ENCODE data around the gene CEACAM18. TPM values are rescaled to one million over a fixed set of nuclear protein-coding genes. Genes with fewer than 3 reads are reported as not detected.

CEACAM18 gene
- polyA plus RNA-seq, 3 donors from 2014 or later = not detected

DNA sequence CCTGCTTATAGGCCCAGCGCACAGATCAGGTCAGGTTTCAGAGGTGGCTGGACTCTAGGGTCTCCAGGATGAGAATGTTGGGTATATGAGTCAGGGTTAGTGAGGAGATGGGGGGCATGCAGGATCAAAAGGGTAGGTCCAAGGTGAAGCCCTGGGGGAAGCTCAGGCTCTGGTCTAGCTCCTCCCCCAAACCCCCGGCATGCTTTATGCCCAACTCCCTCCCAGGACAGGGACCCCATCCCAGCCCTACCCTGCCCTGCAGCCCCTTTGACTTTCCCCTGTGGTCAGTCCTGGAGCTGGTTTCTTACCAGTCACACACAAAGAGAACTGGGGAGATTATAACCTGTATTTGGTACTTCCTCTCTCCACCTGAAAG lies 9.8 kb upstream of the CEACAM18 start:
- Mint-ChIP-seq H3K27me3 (ENCODE audit: low read depth in 3 of 3) (peaks cover 9 to 28% (median 12%) of the 10 kb centered on the region in 3 donors), H3K4me1 (peaks cover 5 to 23% of the 10 kb centered on the region in 2 donors), H3K27ac (no peak overlapping the region), H3K4me3 (no peak overlapping the region), H3K36me3 (no peaks in the 10 kb centered on the region), H3K9me3 (no peaks in the 10 kb centered on the region)
- DNase-seq = no peak

- Mint-ChIP-seq H3K4me3 (no peak overlapping the region), H3K4me1 (peaks cover 3 to 19% of the 10 kb centered on the region in 2 donors), H3K27ac (no peak overlapping the region), H3K9me3 (no peaks in the 10 kb centered on the region), H3K27me3 (ENCODE audit: low read depth in 3 of 3) (peaks cover 9 to 27% (median 12%) of the 10 kb centered on the region in 3 donors), H3K36me3 (no peaks in the 10 kb centered on the region)
- no peak for DNase-seq
Observed at GRCh38 chr19:51469162-51469561, 9.2 kb upstream of the CEACAM18 start.

DNA sequence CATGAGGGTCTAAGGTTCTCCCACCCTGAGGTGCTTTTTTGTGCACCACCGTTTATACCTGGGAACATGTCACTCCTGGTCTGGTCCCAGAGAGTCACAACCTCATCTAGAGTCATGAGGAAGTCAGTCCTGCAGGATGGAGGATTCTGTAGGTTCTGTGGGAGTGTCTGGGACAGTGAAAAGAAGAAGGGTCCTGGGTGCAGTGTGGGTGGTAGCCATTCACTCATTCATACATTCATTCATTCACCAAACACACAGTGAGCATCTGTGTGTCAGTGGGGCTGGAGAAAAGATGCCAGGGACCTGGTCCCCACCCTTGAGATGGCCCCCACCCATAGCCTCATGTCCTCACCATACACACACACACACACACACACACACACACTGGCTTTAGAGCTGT lies 8.7 kb upstream of the CEACAM18 start:
- no peaks in the 10 kb centered on the region for H3K9me3 Mint-ChIP-seq
- no peaks in the 10 kb centered on the region for H3K36me3 Mint-ChIP-seq
- DNase-seq = no peak
- H3K4me1 Mint-ChIP-seq = peaks cover 0 to 14% of the 10 kb centered on the region in 2 donors
- H3K27me3 Mint-ChIP-seq (ENCODE audit: low read depth in 3 of 3) = peaks cover 10 to 26% (median 13%) of the 10 kb centered on the region in 3 donors
- no peak overlapping the region for H3K4me3 Mint-ChIP-seq
- no peak overlapping the region for H3K27ac Mint-ChIP-seq

GRCh38 chr19:51470966-51471365 lies 7.4 kb upstream of the CEACAM18 start:
- H3K4me1 Mint-ChIP-seq = peaks cover 0 to 9% of the 10 kb centered on the region in 2 donors
- no peak for DNase-seq
- peaks cover 0 to 3% (median 0%) of the 10 kb centered on the region in 6 donors for H3K9me3 Mint-ChIP-seq
- H3K4me3 Mint-ChIP-seq = no peak overlapping the region
- no peaks in the 10 kb centered on the region for H3K36me3 Mint-ChIP-seq
- no peak overlapping the region for H3K27ac Mint-ChIP-seq
- peaks cover 13 to 21% (median 13%) of the 10 kb centered on the region in 3 donors for H3K27me3 Mint-ChIP-seq (ENCODE audit: low read depth in 3 of 3)

GRCh38 chr19:51471527-51471926 lies 6.8 kb upstream of the CEACAM18 start:
- no peak overlapping the region for H3K27ac Mint-ChIP-seq
- H3K36me3 Mint-ChIP-seq = no peaks in the 10 kb centered on the region
- H3K4me3 Mint-ChIP-seq = no peak overlapping the region
- no peak for DNase-seq
- H3K9me3 Mint-ChIP-seq = peaks cover 0 to 3% (median 0%) of the 10 kb centered on the region in 6 donors
- peaks cover 8 to 16% (median 13%) of the 10 kb centered on the region in 3 donors for H3K27me3 Mint-ChIP-seq (ENCODE audit: low read depth in 3 of 3)
- H3K4me1 Mint-ChIP-seq = peaks cover 0 to 9% of the 10 kb centered on the region in 2 donors

GRCh38 chr19:51472607-51473006 lies 5.7 kb upstream of the CEACAM18 start:
- Mint-ChIP-seq H3K36me3 (no peaks in the 10 kb centered on the region), H3K4me1 (peaks cover 0 to 7% of the 10 kb centered on the region in 2 donors), H3K9me3 (peaks cover 0 to 3% (median 0%) of the 10 kb centered on the region in 6 donors), H3K4me3 (no peak overlapping the region), H3K27ac (no peak overlapping the region), H3K27me3 (ENCODE audit: low read depth in 3 of 3) (peaks cover 8 to 13% (median 12%) of the 10 kb centered on the region in 3 donors)
- DNase-seq = no peak

DNA sequence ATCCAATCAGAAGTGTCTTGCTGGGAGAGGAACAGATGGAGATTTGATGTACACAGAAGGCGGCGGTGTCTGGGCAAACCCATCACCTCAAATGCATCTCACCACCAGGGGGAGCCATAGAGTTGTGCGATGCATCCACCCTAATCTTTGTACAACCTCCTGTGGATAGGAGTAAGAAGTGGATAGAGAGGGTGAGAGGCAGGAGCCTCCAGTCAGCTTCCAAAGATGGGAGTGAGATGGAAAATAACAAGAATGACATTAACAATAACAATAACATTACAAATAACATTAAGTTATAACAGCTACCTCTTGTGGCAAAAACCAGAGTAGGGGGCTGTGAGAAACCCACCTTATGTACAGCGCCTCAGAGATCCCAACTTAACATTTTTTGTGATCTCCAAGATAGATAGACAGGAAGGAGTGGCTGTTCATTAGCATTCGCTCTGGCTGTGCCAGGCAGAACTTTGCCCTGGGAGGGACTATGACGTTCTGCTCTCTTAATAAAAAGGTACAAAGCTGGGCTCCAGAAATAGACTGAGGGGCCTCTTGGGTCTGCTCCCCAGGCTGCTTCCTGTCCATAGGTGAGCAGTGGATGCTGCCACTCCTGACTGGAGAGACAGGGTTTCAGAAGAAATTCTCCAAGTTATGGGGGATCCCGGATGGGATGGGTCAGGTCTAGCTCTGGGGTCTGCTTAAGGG lies 5.2 kb upstream of the CEACAM18 start:
- peaks cover 0 to 1% of the 10 kb centered on the region in 2 donors for H3K4me1 Mint-ChIP-seq
- no peak overlapping the region for H3K4me3 Mint-ChIP-seq
- H3K36me3 Mint-ChIP-seq = no peaks in the 10 kb centered on the region
- H3K27ac Mint-ChIP-seq = no peak overlapping the region
- peak; percentile 65 to 71 (median 67) for DNase-seq
- peaks cover 9 to 13% (median 10%) of the 10 kb centered on the region in 3 donors for H3K27me3 Mint-ChIP-seq (ENCODE audit: low read depth in 3 of 3)
- H3K9me3 Mint-ChIP-seq = peaks cover 0 to 3% (median 0%) of the 10 kb centered on the region in 6 donors

- peaks cover 0 to 3% (median 0%) of the 10 kb centered on the region in 6 donors for H3K9me3 Mint-ChIP-seq
- no peaks in the 10 kb centered on the region for H3K4me1 Mint-ChIP-seq
- peaks cover 10 to 15% (median 11%) of the 10 kb centered on the region in 3 donors for H3K27me3 Mint-ChIP-seq (ENCODE audit: low read depth in 3 of 3)
- no peak overlapping the region for H3K27ac Mint-ChIP-seq
- DNase-seq = no peak
- no peaks in the 10 kb centered on the region for H3K36me3 Mint-ChIP-seq
- H3K4me3 Mint-ChIP-seq = no peak overlapping the region
Observed at GRCh38 chr19:51476164-51476563, 2.2 kb upstream of the CEACAM18 start.

DNA sequence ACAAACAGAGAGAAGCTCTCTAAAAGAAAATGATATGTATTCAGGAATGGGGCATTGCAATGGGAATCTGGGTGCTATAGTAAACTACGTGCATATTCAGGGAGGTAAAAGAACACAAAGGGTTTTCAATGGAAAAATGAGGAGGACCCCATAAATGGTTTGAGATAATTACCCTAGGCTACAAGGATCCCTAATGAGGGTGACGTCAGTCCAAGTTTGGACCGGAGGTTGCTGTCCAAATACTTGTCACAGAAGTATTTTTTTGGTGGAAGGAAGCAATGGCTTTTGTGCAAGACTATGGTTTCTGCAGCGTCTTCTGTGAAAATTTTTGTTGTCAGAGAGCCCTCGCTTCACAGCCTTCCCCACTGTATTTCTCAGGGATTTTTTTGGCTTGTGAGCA lies 995 bp upstream of the CEACAM18 start:
- peaks cover 0 to 3% (median 0%) of the 10 kb centered on the region in 6 donors for H3K9me3 Mint-ChIP-seq
- H3K27me3 Mint-ChIP-seq (ENCODE audit: low read depth in 3 of 3) = peaks cover 12 to 15% (median 13%) of the 10 kb centered on the region in 3 donors
- H3K27ac Mint-ChIP-seq = no peak overlapping the region
- no peak overlapping the region for H3K4me3 Mint-ChIP-seq
- DNase-seq = no peak
- H3K4me1 Mint-ChIP-seq = no peaks in the 10 kb centered on the region
- no peaks in the 10 kb centered on the region for H3K36me3 Mint-ChIP-seq

GRCh38 chr19:51479531-51480331 lies 1.4 kb downstream of the CEACAM18 start:
- no peak overlapping the region for H3K4me3 Mint-ChIP-seq
- peaks cover 10 to 19% (median 11%) of the 10 kb centered on the region in 3 donors for H3K27me3 Mint-ChIP-seq (ENCODE audit: low read depth in 3 of 3)
- no peaks in the 10 kb centered on the region for H3K4me1 Mint-ChIP-seq
- H3K36me3 Mint-ChIP-seq = no peaks in the 10 kb centered on the region
- no peak for DNase-seq
- no peak overlapping the region for H3K27ac Mint-ChIP-seq
- peaks cover 0 to 3% (median 0%) of the 10 kb centered on the region in 6 donors for H3K9me3 Mint-ChIP-seq

GRCh38 chr19:51480590-51480989 lies 2.3 kb downstream of the CEACAM18 start:
- Mint-ChIP-seq H3K36me3 (no peaks in the 10 kb centered on the region), H3K9me3 (peaks cover 0 to 3% (median 0%) of the 10 kb centered on the region in 6 donors), H3K27me3 (ENCODE audit: low read depth in 3 of 3) (peaks cover 8 to 18% (median 12%) of the 10 kb centered on the region in 3 donors), H3K27ac (no peak overlapping the region), H3K4me3 (no peak overlapping the region), H3K4me1 (no peaks in the 10 kb centered on the region)
- DNase-seq = no peak

- peaks cover 7 to 14% (median 8%) of the 10 kb centered on the region in 3 donors for H3K27me3 Mint-ChIP-seq (ENCODE audit: low read depth in 3 of 3)
- H3K36me3 Mint-ChIP-seq = no peaks in the 10 kb centered on the region
- no peak overlapping the region for H3K4me3 Mint-ChIP-seq
- H3K27ac Mint-ChIP-seq = no peak overlapping the region
- no peaks in the 10 kb centered on the region for H3K9me3 Mint-ChIP-seq
- H3K4me1 Mint-ChIP-seq = no peaks in the 10 kb centered on the region
- no peak for DNase-seq
Observed at GRCh38 chr19:51485960-51486660, 7.8 kb downstream of the CEACAM18 start.

GRCh38 chr19:51488491-51488890 lies 10.2 kb downstream of the CEACAM18 start:
- no peaks in the 10 kb centered on the region for H3K4me1 Mint-ChIP-seq
- no peaks in the 10 kb centered on the region for H3K9me3 Mint-ChIP-seq
- no peak overlapping the region for H3K4me3 Mint-ChIP-seq
- H3K36me3 Mint-ChIP-seq = no peaks in the 10 kb centered on the region
- no peak overlapping the region for H3K27ac Mint-ChIP-seq
- no peak for DNase-seq
- peaks cover 7 to 11% (median 8%) of the 10 kb centered on the region in 3 donors for H3K27me3 Mint-ChIP-seq (ENCODE audit: low read depth in 3 of 3)

DNA sequence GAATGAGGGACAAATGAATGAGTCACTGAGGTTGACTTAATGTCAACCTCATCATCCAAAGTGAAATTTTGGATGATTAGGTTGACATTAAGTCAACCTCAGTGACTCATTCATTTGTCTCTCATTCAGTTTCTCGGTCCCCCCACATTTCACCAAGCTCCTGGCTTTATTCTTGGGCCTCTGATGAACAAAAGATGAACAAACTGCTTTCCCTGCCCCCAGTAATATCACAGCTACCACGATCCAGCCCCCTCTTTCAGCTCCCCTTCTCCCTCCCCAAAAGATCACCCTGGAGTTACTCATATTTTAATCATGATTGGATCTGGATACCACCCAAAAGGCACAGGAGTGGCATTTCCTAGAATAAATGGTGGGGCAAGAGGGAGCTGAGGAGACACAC lies 10.8 kb downstream of the CEACAM18 start:
- Mint-ChIP-seq H3K27me3 (ENCODE audit: low read depth in 3 of 3) (peaks cover 7 to 14% (median 10%) of the 10 kb centered on the region in 3 donors), H3K36me3 (no peaks in the 10 kb centered on the region), H3K4me1 (no peaks in the 10 kb centered on the region), H3K27ac (no peak overlapping the region), H3K4me3 (no peak overlapping the region), H3K9me3 (no peaks in the 10 kb centered on the region)
- no peak for DNase-seq
